GM18868 (cell line): Measurements from ENCODE around the gene KIAA0319L.
A peak's percentile ranks its signal among the peaks of the same experiment; 100 is the strongest.

ENCODE experiments used
- ATAC-seq: cut with Tn5 transposase; IDR thresholded peaks from one replicate; pipeline ENCODE4 v1.9.1; 2021; ENCODE audit warnings: mild to moderate bottlenecking, moderate library complexity; ENCODE audit not compliant: unreplicated experiment

Gene KIAA0319L

GRCh38 chr1:35539073-35539823 is 18.0 kb downstream of the KIAA0319L start:
- ATAC-seq: peak; percentile 42

GRCh38 chr1:35537806-35538205 is 19.4 kb downstream of the KIAA0319L start:
- ATAC-seq: no peak

- ATAC-seq: no peak
Measured at GRCh38 chr1:35536556-35537162, 20.5 kb downstream of the KIAA0319L start.

- ATAC-seq: no peak
Measured at GRCh38 chr1:35535243-35535642, 22.0 kb downstream of the KIAA0319L start.

- no peak for ATAC-seq
Measured at GRCh38 chr1:35533586-35533985, 23.6 kb downstream of the KIAA0319L start.

GRCh38 chr1:35532497-35533223 is 24.5 kb downstream of the KIAA0319L start:
- no peak for ATAC-seq

- no peak for ATAC-seq
Measured at GRCh38 chr1:35531368-35531767, 25.8 kb downstream of the KIAA0319L start.

GRCh38 chr1:35530946-35531345 is 26.3 kb downstream of the KIAA0319L start:
- ATAC-seq: no peak

- ATAC-seq: no peak
Measured at GRCh38 chr1:35530168-35530567, 27.0 kb downstream of the KIAA0319L start.

- no peak for ATAC-seq
Measured at GRCh38 chr1:35524106-35524505, 33.1 kb downstream of the KIAA0319L start.

- no peak for ATAC-seq
Measured at GRCh38 chr1:35519432-35519831, 37.8 kb downstream of the KIAA0319L start.

GRCh38 chr1:35518183-35518582 is 39.0 kb downstream of the KIAA0319L start:
- ATAC-seq: no peak

GRCh38 chr1:35511305-35511704 is 45.9 kb downstream of the KIAA0319L start:
- ATAC-seq: no peak

GRCh38 chr1:35509558-35509957 is 47.6 kb downstream of the KIAA0319L start:
- ATAC-seq: no peak

- ATAC-seq: no peak
Measured at GRCh38 chr1:35507947-35508346, 49.3 kb downstream of the KIAA0319L start.

- ATAC-seq: no peak
Measured at GRCh38 chr1:35506960-35507912, 50.0 kb downstream of the KIAA0319L start.

GRCh38 chr1:35505911-35506798 is 51.0 kb downstream of the KIAA0319L start:
- ATAC-seq: peak; percentile 55

- no peak for ATAC-seq
Measured at GRCh38 chr1:35502242-35502641, 55.0 kb downstream of the KIAA0319L start.

GRCh38 chr1:35500439-35500838 is 56.8 kb downstream of the KIAA0319L start:
- ATAC-seq: no peak
